HepG2 (cell line): ENCODE data around the gene PSMD9. TPM values are rescaled to one million over a fixed set of nuclear protein-coding genes. Genes with fewer than 3 reads are reported as not detected.
A peak's percentile ranks its signal among the peaks of the same experiment; 100 is the strongest.

ENCODE experiments used
- FOXO1 ChIP-seq: sonication (generic); formaldehyde crosslinking; IDR thresholded peaks from 2 replicates; pipeline ENCODE4 v1.4.0; 2020; ENCODE audit warnings: missing genetic modification reagents
- GPN1 ChIP-seq: sonication (generic); formaldehyde crosslinking; IDR thresholded peaks from 2 replicates; pipeline ENCODE4 v1.5.1; 2020; ENCODE audit warnings: missing genetic modification reagents, borderline replicate concordance
- KDM1A ChIP-seq: IDR thresholded peaks from 2 replicates; pipeline ENCODE4 v1.6.1; 2016; ENCODE audit warnings: missing compliant biosample characterization
- NR2F6 ChIP-seq, 2 experiments: IDR thresholded peaks; 2 replicates each; pipeline ENCODE4 v1.6.1; 2016; ENCODE audit warnings: antibody characterized with exemption in 1 of 2, mild to moderate bottlenecking in 1 of 2
- PHF8 ChIP-seq: sonication (generic); formaldehyde crosslinking; IDR thresholded peaks from 2 replicates; pipeline ENCODE4 v1.5.0; 2020; ENCODE audit warnings: missing genetic modification reagents
- POLR2A ChIP-seq, 2 experiments: IDR thresholded peaks; 2 replicates each; pipeline ENCODE4 v1.6.1; 2011; ENCODE audit warnings: low read depth in 2 of 2, low read length in 2 of 2, mild to moderate bottlenecking in 1 of 2, moderate library complexity in 1 of 2; ENCODE audit not compliant: insufficient read depth in 1 of 2
- RFXAP ChIP-seq: sonication (generic); formaldehyde crosslinking; IDR thresholded peaks from 2 replicates; pipeline ENCODE4 v1.4.0; 2020; ENCODE audit warnings: missing genetic modification reagents, borderline replicate concordance
- TAF1 ChIP-seq: sonication (generic); formaldehyde crosslinking; IDR thresholded peaks from 2 replicates; pipeline ENCODE4 v1.4.0; 2020; ENCODE audit warnings: missing genetic modification reagents
- ZBTB21 ChIP-seq: sonication (generic); formaldehyde crosslinking; IDR thresholded peaks from 2 replicates; pipeline ENCODE4 v1.4.0; 2020; ENCODE audit warnings: missing genetic modification reagents
- ZC3H4 ChIP-seq: sonication (generic); formaldehyde crosslinking; IDR thresholded peaks from 2 replicates; pipeline ENCODE4 v1.4.0; 2020; ENCODE audit warnings: missing genetic modification reagents, borderline replicate concordance
- ZFP82 ChIP-seq: sonication (generic); formaldehyde crosslinking; IDR thresholded peaks from 2 replicates; pipeline ENCODE4 v1.5.1; 2020; ENCODE audit warnings: mild to moderate bottlenecking, missing genetic modification reagents, borderline replicate concordance
- polyA plus RNA-seq, 8 experiments: library from polyadenylated mRNA; depleted of rRNA in 3 of 8; stranded (reverse) in 7 of 8; unstranded in 1 of 8; fragments of >200 nt; fragmentation: Illumina TruSeq in 4 of 8; extraction: Trizol in 4 of 8; gene quantifications; 2 replicates each; pipeline versions ENCODE4 v1.2.1 to v1.2.3, GENCODE V29; 2011 to 2016; ENCODE audit warnings: low read depth in 4 of 8, missing spikeins in 1 of 8, mixed read lengths in 1 of 8; ENCODE audit not compliant: insufficient read depth in 1 of 8
- total RNA-seq, 5 experiments: library from RNA; depleted of rRNA; stranded (reverse); fragments of >200 nt; fragmentation: Illumina TruSeq; extraction: Trizol; gene quantifications; 2 replicates each; pipeline ENCODE4 v1.2.3, GENCODE V29; 2016; ENCODE audit warnings: low read depth in 1 of 5
- TF ChIP-seq, protein P1 (sequence below): IDR thresholded peaks from 2 replicates; pipeline ENCODE4 v1.6.1; 2018; ENCODE audit warnings: missing genetic modification reagents, mild to moderate bottlenecking, missing compliant biosample characterization
- TF ChIP-seq, protein P2 (sequence below): sonication (generic); formaldehyde crosslinking; IDR thresholded peaks from 2 replicates; pipeline ENCODE4 v1.5.1; 2020; ENCODE audit warnings: mild to moderate bottlenecking, missing genetic modification reagents, moderate library complexity
- TF ChIP-seq, protein P3 (sequence below): sonication (generic); formaldehyde crosslinking; IDR thresholded peaks from 2 replicates; pipeline ENCODE4 v1.5.0; 2020; ENCODE audit warnings: missing genetic modification reagents
- TF ChIP-seq, protein P4 (sequence below): sonication (generic); formaldehyde crosslinking; conservative IDR thresholded peaks from 2 replicates; pipeline ENCODE4 v1.5.0; 2020; ENCODE audit warnings: missing genetic modification reagents
- TF ChIP-seq, protein P5 (sequence below): sonication (generic); formaldehyde crosslinking; IDR thresholded peaks from 2 replicates; pipeline ENCODE4 v1.4.0; 2020; ENCODE audit warnings: missing genetic modification reagents, mild to moderate bottlenecking, borderline replicate concordance
- TF ChIP-seq, protein P6 (sequence below): IDR thresholded peaks from 2 replicates; pipeline ENCODE4 v1.6.1; 2016; ENCODE audit warnings: missing genetic modification reagents, missing compliant biosample characterization

Gene PSMD9
- total and polyA plus RNA-seq, 2 of the 13 experiments (the other 11 are each of a cell fraction or from before 2014, with no cell fraction given): 41.4 to 61.1 TPM

DNA sequence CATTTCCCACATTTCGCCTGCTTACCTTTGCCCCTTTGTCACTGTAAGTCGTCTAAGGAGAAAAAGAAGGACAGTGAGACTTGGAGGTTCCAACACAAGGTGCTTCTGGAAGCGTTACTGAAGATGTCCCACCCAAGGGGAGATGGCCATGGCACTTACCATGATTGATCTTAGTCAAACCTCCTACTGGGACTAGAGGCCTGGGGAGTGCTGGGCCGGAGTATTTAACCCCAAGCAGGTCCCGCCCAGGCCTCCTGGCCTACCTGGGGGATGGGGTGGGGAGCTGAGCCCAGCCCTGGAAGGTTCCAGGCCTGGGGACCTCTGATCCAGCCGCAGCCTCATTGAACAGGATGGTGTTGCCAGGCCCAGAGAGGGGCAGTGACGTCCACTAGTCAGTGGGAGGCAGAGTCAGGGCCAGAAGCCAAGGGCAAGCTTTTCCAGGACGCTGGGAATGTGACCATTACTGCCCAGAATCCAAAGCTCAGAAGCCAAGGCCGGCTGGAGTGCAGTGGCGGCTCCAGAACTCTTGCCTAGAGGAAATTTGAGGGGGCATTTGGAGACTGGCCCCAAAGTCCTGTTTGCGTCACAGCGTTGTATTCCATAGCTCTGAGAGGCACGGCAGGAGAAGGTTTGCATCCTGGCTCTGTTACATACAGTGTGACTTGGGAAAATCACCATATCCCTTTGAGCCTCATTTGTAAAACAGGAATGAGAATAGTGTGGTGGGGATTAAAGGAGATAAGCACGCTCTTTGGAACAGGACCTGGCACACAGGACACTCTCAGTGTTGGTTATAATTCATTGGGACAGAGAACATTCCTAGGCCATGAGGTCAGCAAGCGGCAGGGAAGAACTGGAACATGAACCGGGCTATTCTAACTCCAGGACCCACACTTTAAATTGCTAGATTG lies 29.7 kb upstream of the PSMD9 start, which contains the start of gene HPD (continued):
- TF ChIP-seq, protein P1, sequence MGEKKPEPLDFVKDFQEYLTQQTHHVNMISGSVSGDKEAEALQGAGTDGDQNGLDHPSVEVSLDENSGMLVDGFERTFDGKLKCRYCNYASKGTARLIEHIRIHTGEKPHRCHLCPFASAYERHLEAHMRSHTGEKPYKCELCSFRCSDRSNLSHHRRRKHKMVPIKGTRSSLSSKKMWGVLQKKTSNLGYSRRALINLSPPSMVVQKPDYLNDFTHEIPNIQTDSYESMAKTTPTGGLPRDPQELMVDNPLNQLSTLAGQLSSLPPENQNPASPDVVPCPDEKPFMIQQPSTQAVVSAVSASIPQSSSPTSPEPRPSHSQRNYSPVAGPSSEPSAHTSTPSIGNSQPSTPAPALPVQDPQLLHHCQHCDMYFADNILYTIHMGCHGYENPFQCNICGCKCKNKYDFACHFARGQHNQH (CRISPR knock-in tag): peak; percentile 86
- TF ChIP-seq POLR2A (IDR thresholded peaks at IDR 0.05; ENCODE audit: insufficient read depth in 1 of 2, low read depth in 2 of 2, low read length in 2 of 2) (peak; percentile 73 to 83), KDM1A (no peak), NR2F6 (IDR thresholded peaks at IDR 0.05) (no peak; the same call in 1 of the 2 replicates), NR2F6 (CRISPR knock-in tag; IDR thresholded peaks at IDR 0.05) (no peak; the same call in none of the 2 replicates), GPN1 (no peak), ZBTB21 (CRISPR knock-in tag) (peak; percentile 46; the same call in 1 of the 2 replicates), PHF8 (CRISPR knock-in tag) (peak; percentile 40), TAF1 (CRISPR knock-in tag) (no peak; the same call in 1 of the 2 replicates), FOXO1 (no peak), ZFP82 (CRISPR knock-in tag) (0 out of 2 replicates have a peak, but pooled peaks have one; percentile 51), RFXAP (CRISPR knock-in tag) (peak; percentile 59), ZC3H4 (CRISPR knock-in tag) (no peak)
- TF ChIP-seq, protein P2, sequence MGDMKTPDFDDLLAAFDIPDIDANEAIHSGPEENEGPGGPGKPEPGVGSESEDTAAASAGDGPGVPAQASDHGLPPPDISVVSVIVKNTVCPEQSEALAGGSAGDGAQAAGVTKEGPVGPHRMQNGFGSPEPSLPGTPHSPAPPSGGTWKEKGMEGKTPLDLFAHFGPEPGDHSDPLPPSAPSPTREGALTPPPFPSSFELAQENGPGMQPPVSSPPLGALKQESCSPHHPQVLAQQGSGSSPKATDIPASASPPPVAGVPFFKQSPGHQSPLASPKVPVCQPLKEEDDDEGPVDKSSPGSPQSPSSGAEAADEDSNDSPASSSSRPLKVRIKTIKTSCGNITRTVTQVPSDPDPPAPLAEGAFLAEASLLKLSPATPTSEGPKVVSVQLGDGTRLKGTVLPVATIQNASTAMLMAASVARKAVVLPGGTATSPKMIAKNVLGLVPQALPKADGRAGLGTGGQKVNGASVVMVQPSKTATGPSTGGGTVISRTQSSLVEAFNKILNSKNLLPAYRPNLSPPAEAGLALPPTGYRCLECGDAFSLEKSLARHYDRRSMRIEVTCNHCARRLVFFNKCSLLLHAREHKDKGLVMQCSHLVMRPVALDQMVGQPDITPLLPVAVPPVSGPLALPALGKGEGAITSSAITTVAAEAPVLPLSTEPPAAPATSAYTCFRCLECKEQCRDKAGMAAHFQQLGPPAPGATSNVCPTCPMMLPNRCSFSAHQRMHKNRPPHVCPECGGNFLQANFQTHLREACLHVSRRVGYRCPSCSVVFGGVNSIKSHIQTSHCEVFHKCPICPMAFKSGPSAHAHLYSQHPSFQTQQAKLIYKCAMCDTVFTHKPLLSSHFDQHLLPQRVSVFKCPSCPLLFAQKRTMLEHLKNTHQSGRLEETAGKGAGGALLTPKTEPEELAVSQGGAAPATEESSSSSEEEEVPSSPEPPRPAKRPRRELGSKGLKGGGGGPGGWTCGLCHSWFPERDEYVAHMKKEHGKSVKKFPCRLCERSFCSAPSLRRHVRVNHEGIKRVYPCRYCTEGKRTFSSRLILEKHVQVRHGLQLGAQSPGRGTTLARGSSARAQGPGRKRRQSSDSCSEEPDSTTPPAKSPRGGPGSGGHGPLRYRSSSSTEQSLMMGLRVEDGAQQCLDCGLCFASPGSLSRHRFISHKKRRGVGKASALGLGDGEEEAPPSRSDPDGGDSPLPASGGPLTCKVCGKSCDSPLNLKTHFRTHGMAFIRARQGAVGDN (CRISPR knock-in tag): peak; percentile 99
- TF ChIP-seq, protein P3, sequence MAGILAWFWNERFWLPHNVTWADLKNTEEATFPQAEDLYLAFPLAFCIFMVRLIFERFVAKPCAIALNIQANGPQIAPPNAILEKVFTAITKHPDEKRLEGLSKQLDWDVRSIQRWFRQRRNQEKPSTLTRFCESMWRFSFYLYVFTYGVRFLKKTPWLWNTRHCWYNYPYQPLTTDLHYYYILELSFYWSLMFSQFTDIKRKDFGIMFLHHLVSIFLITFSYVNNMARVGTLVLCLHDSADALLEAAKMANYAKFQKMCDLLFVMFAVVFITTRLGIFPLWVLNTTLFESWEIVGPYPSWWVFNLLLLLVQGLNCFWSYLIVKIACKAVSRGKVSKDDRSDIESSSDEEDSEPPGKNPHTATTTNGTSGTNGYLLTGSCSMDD (CRISPR knock-in tag): no peak
- TF ChIP-seq, protein P4, sequence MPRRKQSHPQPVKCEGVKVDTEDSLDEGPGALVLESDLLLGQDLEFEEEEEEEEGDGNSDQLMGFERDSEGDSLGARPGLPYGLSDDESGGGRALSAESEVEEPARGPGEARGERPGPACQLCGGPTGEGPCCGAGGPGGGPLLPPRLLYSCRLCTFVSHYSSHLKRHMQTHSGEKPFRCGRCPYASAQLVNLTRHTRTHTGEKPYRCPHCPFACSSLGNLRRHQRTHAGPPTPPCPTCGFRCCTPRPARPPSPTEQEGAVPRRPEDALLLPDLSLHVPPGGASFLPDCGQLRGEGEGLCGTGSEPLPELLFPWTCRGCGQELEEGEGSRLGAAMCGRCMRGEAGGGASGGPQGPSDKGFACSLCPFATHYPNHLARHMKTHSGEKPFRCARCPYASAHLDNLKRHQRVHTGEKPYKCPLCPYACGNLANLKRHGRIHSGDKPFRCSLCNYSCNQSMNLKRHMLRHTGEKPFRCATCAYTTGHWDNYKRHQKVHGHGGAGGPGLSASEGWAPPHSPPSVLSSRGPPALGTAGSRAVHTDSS (CRISPR knock-in tag): no peak
- TF ChIP-seq, protein P5, sequence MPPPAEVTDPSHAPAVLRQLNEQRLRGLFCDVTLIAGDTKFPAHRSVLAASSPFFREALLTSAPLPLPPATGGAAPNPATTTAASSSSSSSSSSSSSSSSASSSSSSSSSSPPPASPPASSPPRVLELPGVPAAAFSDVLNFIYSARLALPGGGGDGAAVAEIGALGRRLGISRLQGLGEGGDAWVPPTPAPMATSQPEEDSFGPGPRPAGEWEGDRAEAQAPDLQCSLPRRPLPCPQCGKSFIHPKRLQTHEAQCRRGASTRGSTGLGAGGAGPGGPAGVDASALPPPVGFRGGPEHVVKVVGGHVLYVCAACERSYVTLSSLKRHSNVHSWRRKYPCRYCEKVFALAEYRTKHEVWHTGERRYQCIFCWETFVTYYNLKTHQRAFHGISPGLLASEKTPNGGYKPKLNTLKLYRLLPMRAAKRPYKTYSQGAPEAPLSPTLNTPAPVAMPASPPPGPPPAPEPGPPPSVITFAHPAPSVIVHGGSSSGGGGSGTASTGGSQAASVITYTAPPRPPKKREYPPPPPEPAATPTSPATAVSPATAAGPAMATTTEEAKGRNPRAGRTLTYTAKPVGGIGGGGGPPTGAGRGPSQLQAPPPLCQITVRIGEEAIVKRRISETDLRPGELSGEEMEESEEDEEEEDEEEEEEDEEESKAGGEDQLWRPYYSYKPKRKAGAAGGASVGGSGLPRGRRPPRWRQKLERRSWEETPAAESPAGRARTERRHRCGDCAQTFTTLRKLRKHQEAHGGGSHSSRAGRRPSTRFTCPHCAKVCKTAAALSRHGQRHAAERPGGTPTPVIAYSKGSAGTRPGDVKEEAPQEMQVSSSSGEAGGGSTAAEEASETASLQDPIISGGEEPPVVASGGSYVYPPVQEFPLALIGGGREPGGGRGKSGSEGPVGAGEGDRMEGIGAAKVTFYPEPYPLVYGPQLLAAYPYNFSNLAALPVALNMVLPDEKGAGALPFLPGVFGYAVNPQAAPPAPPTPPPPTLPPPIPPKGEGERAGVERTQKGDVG (CRISPR knock-in tag): no peak
- TF ChIP-seq, protein P6, sequence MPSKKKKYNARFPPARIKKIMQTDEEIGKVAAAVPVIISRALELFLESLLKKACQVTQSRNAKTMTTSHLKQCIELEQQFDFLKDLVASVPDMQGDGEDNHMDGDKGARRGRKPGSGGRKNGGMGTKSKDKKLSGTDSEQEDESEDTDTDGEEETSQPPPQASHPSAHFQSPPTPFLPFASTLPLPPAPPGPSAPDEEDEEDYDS (CRISPR knock-in tag): peak; percentile 94
